Central memory CD4-positive, alpha-beta T cell (primary cell): ENCODE data around the gene RNF149.
"Not testable (repeated sequence)": the region's sequence is repeated elsewhere in the genome, so short reads cannot be mapped to it uniquely, and the experiment has no call there.

ENCODE experiments used
- DNase-seq: peaks from one replicate; pipeline ENCODE4 v3.0.0; 2022

Gene RNF149

GRCh38 chr2:101253703-101254450 lies 54.6 kb downstream of the RNF149 start:
- no peak for DNase-seq

- DNase-seq = peak; percentile 79
These were observed 55.3 kb downstream of the RNF149 start for GRCh38 chr2:101253013-101253702.

- peak; percentile 98 for DNase-seq
These were observed 56.0 kb downstream of the RNF149 start, which contains the start of gene CNOT11 for GRCh38 chr2:101252408-101253012. CNOT11 (plus strand) TSS chr2:101252886; CDS start chr2:101252965, 79 bp downstream.

GRCh38 chr2:101251844-101252407 lies 56.6 kb downstream of the RNF149 start:
- DNase-seq = peak; percentile 24

DNA sequence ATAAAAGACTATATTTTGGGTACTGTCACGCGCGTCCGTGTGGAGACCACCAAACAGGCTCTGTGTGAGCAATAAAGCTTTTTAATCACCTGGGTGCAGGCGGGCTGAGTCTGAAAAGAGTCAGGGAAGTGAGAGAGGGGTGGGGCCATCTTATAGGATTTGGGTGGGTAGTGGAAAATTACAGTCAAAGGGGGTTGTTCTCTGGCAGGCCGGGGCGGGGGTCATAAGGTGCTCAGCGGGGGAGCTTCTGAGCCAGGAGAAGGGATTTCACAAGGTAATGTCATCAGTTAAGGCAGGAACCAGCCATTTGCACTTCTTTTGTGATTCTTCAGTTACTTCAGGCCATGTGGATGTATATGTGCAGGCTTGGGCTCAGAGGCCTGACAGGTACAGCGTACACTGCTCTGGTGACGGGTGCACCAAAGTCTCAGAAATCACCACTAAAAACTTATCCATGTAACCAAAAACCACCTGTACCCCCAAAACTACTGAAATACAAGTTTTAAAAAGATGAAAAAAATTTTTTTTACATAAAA lies 57.2 kb downstream of the RNF149 start:
- not testable (repeated sequence) for DNase-seq

- DNase-seq = no peak
These were observed 58.7 kb downstream of the RNF149 start for GRCh38 chr2:101249826-101250225.

DNA sequence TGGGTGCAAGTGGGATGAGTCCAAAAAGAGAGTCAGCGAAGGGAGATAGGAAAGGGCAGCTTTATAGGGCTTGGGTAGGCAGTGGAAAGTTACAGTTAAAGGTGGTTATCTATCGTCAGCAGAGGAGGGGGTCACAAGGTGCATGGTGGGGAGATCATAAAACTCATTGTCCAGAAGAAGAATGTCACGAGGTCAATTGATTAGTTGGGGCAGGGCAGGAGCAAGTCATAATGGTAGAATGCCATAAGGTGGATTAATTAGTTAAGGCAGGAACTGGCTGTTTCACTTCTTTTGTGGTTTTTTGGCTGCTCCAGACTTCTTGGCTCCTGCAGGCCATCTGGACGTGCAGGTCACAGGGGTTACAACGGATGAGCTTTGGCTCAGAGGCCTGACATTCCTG lies 59.7 kb downstream of the RNF149 start:
- not testable (repeated sequence) for DNase-seq

- not testable (repeated sequence) for DNase-seq
These were observed 63.0 kb downstream of the RNF149 start for GRCh38 chr2:101245468-101245867.

DNA sequence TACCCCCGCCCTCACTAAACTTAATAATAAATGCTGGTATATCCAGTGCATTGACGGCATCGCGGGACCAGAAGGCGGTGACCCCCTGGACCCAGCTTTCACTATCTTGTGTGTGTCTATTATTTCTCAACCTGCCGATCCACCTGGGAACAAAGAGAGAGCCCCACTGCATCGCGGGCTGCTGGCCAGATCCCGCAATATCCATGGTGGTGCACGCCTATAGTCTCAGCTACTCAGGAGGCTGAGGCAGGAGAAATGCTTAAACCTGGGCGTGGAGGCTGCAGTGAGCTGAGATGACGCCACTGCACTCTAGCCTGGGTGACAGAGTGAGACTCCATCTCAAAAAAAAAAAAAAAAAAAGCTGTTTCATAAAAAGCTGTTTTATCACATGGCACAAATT lies 63.6 kb downstream of the RNF149 start:
- DNase-seq = not testable (repeated sequence)

DNA sequence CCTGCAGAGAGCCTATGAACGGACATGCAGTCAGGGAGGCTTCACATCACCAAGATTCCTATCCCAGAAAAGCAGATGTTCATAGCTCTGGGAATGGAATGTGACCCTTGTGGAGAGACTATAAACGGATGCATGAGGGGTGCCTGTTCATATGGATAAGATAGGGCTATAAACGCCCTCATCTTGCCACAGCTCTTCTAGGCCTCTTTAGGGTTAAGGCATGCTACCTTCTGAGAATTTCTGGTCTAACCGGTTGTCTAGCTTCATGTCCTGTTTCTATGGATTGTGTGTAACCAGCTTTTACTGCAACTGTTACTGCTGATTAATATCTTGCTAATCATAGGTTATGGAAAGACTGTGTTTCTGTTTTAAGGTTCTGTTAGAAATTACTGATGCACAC lies 64.1 kb downstream of the RNF149 start:
- DNase-seq = not testable (repeated sequence)

DNA sequence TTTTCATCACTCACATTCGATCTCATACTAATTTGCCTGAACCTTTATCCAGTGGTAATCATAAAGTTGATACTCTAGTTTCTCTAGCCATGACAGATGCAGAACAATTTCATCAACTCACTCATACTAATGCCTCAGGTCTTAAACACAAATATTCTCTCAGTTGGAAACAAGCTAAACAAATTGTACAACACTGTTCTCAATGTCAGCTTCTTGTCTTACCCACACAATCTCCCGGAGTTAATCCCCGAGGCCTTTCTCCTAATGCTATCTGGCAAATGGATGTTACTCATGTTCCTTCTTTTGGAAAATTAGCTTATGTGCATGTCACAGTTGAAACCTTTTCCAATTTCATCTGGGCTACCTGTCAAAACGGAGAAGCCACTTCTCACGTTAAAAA lies 67.3 kb downstream of the RNF149 start:
- DNase-seq = no peak

- DNase-seq = peak; percentile 9
These were observed 67.8 kb downstream of the RNF149 start for GRCh38 chr2:101240694-101241093.

DNA sequence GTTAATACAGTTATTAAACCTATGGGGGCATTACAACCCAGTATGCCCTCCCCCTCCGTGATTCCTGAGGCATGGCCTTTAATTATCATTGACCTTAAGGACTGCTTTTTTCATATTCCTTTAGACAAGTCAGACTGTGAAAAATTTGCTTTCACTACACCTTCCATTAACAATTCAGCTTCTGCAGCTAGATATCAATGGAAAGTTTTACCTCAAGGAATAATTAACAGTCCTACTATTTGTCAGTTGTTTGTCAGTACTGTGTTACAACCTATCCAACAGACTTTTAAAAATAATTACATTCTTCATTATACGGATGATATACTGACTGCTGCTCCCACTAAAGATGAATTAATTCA lies 68.8 kb downstream of the RNF149 start:
- not testable (repeated sequence) for DNase-seq

DNA sequence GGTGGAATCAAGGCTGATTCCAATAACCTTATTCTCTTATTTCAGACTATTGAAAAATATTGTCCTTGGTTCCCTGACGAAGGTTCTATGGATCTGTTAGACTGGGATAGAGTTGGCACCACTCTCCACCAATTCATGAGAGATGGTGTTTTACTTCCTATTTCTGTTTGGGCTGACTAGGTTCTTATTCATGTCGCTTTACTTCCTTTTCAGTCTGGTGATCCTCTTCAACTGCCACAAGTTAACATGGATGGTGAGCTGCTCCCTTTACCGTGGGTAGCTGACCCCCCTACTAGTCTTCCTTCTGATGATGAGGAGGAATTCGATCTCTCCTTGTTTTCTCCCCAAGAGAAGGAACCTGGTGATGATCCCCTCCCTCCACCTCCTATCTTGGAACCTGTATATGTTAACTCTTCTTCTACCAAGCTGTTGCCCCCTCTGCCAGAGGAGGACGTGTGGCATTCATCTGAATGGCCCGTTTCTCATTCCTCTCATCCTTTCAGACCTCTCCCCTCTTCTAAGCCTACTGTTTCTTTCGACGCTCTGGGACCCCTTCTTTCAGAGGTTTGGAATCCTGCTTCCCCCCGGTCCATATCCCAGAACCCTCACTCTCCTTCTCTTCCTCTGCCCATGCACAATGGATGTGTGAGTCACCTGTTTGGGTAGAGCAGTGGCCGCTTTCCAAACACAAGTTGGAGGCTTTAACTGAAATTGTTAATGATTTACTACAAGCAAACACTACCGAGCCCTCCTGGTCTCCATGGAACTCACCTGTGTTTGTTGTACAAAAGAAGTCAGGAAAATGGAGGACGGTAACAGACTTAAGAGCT lies 69.4 kb downstream of the RNF149 start:
- DNase-seq = no peak

DNA sequence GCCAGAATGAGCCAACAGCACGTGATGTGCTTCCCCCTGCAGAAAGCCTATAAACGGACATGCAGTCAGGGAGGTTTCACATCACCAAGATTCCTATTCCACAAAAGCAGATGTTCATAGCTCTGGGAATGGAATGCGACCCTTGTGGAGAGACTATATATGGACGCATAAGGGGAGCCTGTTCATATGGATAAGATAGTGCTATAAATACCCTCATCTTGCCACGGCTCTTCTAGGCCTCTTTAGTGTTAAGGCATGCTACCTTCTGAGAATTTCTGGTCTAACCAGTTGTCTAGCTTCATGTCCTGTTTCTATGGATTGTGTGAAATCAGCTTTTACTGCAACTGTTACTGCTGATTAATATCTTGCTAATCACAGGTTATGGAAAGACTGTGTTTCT lies 70.6 kb downstream of the RNF149 start:
- not testable (repeated sequence) for DNase-seq

DNA sequence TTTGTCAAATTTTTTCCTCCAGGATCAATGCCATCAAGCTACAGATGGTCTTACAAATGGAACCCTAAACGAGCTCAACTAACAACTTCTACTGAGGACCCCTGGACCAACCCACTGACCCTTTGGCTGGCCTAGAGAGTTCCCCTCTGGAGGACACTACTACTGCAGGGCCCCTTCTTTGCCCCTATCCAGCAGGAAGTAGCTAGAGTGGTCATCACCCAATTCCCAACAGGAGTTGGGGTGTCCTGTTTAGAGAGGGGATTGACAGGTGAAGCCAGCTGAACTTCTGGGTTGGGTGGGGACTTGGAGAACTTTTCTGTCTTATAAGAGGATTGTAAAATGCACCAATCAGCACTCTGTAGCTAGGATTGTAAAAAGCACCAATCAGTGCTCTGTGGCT lies 72.5 kb downstream of the RNF149 start:
- DNase-seq = not testable (repeated sequence)

DNA sequence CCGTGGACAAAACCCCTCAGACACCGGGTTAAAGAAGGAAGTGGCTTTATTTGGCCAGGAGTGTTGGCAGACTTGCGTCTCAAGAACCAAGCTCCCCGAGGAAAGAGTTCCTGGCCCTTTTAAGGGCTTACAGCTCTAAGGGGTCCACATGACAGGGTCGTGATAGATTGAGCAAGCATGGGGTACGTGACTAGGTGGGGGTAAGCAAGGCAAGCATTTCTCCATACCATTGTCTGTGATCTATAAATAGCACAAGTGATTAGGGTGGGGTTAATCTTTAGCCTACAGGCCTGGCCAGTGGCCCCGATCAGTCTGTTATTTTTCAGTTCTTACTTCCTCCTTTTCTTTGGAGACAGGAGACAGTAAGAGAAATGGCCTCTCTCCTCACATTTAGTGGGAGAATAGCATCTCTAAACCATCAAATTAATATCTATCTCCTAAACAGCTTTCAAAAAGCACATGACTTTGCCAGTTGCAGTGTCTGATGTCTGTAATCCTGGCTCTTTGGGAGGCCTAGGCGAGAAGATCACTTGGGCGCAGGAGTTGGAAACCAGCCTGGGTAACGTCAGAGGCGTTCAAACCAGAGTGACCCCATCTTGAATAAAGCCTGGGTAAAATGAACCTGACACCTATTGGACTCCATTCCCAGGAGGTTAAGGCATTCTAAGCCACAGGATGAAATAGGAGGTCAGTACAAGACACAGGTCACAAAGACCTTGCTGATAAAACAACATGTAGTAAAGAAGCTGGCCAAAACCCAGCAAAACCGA lies 74.1 kb downstream of the RNF149 start:
- DNase-seq = no peak

DNA sequence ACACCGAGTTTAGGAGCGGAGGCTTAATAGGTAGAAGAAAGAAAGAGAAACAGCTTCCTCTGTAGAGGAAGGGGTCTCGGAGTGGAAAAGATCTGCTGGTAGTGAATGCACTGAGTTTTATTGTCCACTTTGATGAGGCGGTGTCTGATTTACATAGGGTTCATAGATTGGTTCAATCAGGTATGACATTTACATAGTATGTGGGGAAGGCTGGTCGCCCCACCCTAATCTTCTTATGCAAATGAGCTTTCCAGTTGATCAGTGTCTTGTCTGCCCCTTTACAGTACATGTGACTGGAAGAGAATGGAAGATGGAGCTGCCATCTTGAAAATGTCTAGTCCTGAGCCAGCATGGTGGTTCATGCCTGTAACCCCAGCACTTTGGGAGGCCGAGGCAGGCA lies 75.7 kb downstream of the RNF149 start:
- no peak for DNase-seq

DNA sequence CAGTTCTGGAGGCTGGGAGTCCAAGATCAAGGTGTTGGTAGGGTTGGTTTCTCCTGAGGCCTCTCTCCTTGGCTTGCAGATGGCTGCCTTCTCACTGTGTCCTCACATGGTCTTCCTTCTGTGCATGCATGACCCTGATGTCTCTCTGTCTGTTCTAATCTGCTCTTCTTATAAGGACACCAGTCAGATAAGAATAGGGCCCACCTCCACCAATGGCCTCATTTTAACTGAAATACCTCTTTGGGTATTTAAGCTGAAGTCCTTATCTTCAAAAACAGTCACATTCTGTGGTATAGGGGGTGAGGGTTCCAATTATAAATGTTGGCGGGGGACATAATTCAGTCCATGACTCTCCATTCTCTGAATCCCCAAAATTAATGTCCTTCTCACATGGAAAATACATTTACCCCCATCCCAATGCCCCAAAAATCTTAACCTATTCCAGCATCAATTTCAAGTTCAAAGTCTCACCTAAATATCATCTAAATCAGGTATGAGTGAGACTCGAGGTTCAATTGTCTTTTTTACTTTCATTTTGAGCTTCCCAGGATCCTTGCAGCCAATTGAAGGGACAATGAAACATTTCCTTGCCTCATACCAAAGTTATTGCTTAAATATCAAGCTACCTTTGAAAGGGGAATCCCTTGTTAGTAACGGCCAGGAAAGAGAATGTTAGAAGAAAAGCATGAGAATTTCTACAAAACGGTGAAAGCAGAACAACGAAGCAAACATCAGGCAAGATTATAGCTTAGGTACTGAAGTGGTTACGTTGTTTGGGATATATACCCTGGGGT lies 76.4 kb downstream of the RNF149 start:
- DNase-seq = no peak

GRCh38 chr2:101231240-101231639 lies 77.3 kb downstream of the RNF149 start:
- DNase-seq = no peak

GRCh38 chr2:101230541-101231001 lies 77.9 kb downstream of the RNF149 start:
- no peak for DNase-seq
